Limb (tissue), 2 donors: ENCODE data around the gene UBE4A.
A peak's percentile ranks its signal among the peaks of the same experiment; 100 is the strongest.

Experiments
- DNase-seq, 2 donors: peaks; one replicate each; pipeline ENCODE4 v3.0.0-alpha.2; 2016; ENCODE audit errors: extremely low spot score in 2 of 2

The UBE4A gene, protein sequence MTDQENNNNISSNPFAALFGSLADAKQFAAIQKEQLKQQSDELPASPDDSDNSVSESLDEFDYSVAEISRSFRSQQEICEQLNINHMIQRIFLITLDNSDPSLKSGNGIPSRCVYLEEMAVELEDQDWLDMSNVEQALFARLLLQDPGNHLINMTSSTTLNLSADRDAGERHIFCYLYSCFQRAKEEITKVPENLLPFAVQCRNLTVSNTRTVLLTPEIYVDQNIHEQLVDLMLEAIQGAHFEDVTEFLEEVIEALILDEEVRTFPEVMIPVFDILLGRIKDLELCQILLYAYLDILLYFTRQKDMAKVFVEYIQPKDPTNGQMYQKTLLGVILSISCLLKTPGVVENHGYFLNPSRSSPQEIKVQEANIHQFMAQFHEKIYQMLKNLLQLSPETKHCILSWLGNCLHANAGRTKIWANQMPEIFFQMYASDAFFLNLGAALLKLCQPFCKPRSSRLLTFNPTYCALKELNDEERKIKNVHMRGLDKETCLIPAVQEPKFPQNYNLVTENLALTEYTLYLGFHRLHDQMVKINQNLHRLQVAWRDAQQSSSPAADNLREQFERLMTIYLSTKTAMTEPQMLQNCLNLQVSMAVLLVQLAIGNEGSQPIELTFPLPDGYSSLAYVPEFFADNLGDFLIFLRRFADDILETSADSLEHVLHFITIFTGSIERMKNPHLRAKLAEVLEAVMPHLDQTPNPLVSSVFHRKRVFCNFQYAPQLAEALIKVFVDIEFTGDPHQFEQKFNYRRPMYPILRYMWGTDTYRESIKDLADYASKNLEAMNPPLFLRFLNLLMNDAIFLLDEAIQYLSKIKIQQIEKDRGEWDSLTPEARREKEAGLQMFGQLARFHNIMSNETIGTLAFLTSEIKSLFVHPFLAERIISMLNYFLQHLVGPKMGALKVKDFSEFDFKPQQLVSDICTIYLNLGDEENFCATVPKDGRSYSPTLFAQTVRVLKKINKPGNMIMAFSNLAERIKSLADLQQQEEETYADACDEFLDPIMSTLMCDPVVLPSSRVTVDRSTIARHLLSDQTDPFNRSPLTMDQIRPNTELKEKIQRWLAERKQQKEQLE

DNA sequence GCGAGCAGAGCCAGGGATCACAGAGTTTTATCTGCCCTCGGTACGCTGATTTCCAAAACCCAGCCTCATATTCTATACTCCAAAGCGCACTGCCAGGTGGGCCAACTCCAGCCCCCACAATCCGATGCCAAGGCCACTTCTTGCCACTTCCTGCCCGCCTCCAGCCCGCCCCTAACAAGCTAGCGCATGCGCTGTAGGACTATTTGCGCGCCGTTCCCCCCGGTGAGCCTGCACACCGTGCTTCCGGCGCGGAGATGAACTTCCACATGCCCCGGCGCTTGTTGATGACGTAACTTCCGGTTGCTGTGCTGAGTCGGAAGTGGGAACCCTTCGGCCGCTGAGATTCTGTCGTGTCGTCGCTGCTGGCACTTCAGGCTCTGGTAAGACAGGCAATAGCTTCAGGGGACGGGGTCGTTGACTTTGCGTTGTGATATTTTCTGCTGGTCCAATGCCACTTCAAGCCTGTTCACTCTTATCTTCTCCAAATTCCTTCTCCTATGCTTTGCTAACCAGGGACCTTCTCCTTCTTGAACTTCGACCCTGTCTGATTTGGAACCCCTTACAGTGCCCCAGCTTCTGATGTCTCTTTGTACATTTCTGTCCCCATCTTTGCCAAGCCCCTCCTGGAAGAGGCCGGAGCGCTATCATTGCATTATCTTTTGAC, at the start of gene UBE4A:
TSS of gene UBE4A (plus strand) at position 306 of the 664 bp plus-strand sequence. CDS start 5,481 bp downstream, outside the sequence.
- DNase-seq: peak; percentile 92 to 94

DNA sequence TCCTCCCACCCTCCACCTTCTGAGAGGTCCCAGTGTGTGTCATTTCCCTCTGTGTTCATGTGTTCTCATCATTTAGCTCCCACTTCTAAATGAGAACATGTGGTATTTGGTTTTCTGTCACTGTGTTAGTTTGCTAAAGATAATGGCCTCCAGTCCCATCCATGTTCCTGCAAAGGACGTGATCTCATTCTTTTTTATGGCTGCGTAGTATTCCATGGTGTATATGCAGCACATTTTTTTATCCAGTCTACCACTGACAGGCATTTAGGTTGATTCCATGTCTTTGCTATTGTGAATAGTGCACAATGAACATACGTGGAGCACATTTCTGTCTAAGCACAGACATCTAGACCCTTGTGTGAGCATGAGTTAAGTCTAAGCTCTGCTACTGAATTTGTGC, 49.1 kb upstream of the UBE4A start:
- no peak for DNase-seq

DNA sequence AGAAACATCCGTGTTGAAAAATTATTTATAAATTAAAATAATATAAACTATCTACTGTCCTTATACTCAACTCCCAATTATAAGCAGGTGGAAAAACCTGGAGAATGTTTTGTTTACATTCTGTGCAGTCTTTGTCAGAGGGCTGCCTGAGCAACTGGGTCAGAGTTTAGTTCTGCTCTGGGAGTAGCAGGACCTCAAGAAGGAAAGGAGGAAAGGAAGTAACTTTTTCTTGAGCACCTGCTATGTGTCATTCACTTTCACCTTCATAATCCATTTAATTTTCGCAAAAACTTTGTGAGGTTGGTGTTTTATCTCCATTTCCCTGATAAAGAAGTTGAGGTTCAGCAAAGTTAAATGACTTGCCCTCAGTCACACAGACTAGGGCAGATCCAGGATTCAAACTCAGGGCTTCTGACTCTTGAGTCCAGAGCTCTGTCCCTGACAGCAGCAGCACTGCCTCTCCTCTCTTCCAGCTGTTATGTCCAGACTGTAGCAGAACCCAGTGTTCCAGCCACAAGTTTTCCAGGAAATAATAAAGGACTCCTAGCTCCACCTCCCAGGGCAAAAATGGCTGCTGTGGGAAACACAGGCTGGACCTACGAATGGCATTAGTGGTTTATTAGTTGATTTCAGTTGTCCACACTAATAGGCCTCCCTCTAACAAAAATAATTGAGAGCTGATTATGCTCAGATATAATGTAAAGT, 48.5 kb upstream of the UBE4A start:
- no peak for DNase-seq

DNA sequence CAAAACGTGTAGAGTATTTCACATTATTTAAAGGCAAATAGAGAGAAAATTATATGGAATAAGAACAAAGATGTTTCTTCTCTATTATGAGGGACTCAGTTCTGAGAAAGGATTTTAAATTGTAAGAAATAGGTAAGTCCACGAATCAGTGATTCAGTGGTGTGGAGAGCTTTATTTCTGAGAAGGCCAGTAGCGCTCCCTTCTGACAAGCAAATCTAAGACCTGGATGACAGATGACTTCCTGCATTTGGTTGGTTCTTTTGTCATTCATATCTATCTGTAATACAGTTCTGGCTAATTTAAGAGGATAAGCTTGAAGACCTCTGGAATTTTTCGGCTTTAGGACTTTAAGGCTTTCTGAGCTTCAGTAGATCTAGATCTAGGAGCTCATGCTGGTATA, 47.9 kb upstream of the UBE4A start:
- DNase-seq: no peak

DNA sequence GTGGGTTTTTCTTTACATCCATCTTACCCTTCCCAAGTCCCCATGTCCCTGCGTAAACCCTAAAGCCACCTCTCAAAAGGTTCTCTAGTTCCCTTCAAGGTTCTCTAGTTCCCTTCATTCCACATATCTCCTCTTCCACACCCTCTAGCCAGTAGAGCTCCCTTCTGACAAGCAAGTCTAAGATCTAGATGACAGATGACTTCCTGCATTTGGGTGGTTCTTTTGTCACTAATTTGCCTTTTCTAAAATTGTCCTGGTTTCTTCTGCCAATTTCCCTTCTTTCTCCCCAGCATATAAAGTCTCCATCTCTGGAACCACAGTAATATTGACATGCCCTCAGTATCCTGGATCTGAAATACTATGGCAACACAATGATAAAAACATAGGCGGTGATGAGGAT, 47.1 kb upstream of the UBE4A start:
- no peak for DNase-seq

DNA sequence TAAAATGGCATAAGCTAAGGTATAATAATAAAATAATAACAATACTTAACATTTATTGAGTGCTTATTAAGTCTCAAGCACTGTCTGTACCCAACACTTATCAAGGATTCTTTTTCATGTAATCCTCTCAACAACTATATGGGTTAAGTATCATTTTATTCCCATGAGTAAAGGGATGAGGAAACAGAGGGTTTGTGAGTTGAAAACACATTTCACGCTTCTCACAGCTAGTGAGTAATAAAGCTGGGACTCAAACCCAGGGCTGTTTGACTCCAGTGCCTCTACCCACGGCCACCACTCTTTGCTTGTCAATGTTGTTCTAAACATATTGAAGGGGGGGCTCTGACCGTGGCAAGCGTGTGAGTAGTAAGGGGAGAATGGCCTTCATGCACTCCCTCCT, 46.2 kb upstream of the UBE4A start:
- no peak for DNase-seq

DNA sequence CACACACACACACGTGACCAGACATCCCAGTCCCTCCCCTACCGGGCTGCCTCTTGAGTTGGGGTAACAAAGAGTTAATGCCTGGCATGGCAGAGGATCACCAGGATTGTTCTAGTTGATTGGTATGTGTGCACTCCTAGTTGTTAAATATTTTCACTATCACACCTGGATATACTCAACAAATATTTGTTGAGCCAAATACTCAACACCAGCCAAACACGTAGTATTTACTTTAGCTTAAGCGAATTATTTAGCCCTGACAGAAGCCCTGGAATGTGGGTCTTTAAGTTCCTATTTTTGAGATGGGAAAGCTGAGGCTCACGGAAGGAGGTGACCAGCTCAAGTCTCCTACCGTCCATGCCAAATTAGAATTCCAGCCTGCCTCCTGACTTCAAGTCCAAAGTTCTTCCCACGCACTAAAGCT, 44.4 kb upstream of the UBE4A start:
- DNase-seq: no peak

DNA sequence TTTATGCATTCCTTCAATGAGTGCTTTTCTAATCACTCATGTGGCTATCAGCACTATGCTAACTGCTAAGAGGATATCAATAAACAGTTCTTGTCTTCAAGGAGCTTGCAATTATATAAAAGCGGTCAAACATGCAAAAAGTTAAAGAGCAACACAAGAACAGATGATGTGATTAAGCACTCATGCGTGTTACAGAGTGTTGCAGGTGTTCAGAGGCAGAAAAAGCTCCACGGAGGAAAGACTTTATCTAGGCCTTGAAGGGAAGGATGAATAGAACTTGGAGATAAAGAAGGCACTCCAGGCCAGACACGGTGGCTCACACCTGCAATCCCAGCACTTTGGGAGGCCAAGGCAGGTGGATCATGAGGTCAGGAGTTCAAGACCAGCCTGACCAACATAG, 41.3 kb upstream of the UBE4A start:
- no peak for DNase-seq

DNA sequence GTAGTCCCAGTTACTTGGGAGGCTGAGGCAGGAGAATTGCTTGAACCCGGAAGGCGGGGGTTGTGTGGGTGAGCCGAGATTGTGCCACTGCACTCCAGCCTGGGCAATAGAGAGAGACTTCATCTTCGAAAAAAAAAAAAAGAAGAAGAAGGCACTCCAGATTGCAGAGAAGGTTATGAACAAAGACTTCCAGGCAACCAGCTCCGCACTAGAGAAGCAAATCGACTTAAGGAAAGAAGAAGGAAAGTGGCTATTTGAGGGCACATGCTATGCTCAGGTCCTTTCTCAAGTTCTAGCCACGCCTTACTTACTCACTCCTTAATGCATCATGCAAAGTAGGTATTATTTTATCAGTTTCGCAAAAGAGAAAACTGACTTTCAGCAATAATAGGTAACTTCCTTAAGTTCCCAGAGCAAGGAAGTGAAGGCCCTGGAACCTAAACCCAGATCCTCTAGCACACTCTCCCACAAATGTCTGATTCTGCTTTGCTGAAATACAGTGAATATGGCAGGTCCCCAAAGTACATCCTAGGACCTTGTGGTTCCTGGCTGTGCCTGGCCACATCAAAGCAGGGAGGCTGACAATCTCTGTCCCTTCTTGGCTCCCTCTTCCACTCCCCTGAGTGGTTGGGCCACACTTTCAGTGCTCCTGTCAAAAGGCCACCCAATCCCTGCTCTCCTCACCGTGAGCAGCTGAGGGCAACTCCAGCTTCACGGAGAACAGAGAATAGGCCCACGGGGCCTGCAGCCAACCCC, 40.6 kb upstream of the UBE4A start:
- DNase-seq: no peak

DNA sequence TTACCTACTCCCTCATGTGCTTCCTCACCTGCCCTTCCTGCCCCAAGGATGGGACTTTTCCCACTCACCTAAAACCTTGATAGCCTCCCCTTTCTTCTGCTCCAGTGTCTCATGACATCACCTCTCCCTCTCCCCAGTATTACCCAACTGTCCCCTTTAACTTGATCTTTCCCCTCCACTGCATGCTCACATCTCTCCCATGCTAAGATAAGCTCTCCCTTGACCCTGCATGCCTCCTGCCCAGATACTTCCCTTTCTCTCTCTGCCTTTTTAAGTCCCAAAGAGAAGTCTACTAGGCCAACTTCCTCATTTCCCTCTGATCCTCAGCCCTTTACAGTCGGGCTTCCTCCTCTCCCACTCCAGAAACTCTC, 40.1 kb upstream of the UBE4A start:
- DNase-seq: no peak

DNA sequence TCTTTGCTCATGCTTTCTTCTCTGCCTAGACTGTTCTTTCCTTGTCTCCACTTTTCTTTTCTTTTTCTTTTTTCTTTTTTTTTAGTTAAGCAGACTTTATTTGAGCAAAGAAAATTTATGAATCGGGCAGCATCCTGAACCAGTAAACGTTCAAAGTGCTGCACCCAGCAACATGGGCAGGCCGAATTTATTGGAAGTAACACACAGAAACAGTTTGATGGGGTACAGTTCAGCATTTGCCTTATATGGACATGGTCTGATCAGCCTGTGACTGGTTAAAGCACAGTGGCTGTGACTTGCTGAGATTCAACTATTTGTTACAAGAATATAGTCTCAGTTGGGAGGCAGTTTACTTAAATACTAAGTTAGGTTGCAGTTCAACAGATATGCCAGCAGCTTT, 38.9 kb upstream of the UBE4A start:
- no peak for DNase-seq

DNA sequence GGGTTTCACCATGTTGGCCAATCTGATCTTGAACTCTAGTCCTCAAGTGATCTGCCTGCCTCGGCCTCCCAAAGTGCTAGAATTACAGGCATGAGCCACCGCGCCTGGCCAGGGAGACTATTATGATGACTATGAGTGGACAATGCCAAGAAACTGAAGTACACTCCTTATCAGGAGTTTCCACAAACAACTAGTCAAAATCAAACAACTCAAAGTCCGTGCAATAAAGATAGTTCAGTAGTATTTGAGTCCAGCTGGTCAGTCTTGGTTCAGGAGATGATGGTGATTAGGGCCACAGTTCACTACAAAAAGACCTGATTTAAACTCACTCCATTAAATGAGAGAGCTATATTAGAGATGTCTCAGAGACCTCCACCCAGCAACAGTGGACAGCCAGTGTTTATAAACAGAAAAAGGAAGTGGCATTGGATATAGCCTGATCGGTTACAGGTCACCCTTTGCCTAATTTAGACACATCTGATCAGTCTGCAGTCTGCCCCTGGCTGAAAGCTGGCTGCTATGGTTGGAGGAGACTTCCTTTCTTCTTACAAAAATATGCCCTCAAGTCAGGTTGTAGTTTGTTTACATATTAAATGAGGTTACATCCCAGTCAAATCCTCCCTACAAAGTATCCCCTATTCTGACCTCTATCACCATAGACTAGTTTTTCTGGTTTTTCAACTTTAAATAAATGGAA, 37.9 kb upstream of the UBE4A start:
- no peak for DNase-seq

DNA sequence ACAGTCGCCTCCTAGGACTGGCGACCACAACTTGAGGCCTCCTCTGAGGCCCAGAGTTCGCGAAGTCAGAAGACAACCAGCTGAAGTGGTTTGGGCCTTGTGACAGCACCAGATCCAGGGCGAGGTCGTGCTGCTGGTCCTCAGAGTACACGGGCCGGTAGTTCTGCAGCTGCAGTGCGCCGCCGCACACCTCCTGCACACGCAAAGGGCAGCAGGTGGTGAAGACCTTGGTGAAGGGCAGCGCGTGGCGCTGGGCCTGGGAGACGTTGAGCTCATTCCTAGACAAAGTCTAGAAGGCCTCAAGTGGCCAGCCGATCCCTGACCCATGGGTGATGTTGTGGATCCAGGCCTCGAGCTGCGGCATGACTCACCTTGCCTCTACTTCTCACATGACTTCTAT, 36.7 kb upstream of the UBE4A start:
- no peak for DNase-seq

DNA sequence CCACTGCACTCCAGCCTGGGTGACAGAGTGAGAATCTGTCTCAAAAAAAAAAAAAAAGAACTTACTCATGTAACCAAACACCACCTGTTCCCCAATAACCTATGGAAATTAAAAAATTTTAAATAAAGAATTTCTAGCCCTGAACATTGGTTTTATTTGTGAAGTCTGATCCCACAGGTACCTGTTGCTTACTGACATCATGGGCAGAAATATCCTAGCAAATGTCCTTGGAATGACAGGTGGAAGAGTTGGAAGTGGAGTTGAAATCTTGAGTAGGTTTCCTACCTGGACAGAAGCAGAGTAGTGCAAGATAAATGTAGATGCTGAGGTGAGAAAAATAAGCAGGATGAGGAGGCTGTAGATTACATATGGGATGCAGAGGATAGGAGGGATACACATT, 34.1 kb upstream of the UBE4A start:
- no peak for DNase-seq

DNA sequence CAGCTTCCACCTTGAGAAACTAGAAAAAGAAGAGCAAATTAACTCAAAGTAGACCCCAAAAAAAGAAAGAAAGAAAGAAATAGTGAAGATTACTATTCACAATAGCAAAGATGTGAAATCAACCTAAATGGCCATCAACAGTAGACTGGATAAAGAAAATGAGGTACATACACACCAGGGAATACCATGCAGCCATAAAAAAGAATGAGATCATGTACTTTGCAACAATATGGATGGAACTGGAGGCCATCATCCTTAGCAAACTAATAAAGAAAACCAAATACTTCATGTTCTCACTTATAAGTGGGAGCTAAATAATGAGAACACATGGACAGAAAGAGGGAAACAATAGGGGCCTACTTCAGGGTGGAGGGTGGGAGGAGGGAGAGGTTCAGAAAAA, 30.7 kb upstream of the UBE4A start:
- DNase-seq: no peak

DNA sequence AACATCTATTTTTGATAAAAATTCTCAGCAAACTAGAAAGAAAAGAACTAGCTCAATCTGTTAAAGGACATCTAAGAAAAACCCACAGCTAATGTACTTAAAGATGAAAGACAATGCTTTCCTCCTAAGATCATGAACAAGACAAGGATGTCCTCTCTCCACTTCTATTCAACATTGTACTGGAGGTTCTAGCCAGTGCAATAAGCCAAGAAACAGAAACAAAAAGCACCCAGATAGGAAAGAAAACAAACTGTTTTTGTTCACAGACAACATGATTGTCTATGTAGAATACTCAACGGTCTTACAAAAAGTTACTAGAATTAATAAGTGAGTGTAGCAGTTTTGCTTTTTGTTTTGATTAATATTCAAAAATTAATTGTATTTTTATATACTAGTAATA, 24.7 kb upstream of the UBE4A start:
- no peak for DNase-seq

DNA sequence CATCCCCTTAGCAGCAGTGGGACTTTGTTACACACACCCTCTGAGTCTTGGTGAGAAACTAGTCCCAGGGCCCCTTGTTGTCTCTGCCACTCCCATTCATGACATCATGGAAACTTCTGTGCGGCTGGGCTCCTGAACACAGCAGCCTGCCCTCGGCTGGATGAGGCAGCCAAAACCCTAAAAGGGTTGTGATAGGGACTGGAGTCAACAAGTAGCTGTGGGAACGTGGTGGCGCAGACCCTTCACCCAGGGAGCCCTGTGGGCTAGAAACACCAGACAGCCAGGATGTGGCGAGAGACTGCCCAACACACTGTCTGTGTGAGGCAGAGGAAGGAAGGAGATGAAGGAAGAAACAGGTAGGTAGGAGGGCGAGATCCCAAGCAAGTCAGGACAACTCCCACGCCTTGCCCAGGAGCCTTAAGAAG, 20.8 kb upstream of the UBE4A start:
- DNase-seq: no peak

DNA sequence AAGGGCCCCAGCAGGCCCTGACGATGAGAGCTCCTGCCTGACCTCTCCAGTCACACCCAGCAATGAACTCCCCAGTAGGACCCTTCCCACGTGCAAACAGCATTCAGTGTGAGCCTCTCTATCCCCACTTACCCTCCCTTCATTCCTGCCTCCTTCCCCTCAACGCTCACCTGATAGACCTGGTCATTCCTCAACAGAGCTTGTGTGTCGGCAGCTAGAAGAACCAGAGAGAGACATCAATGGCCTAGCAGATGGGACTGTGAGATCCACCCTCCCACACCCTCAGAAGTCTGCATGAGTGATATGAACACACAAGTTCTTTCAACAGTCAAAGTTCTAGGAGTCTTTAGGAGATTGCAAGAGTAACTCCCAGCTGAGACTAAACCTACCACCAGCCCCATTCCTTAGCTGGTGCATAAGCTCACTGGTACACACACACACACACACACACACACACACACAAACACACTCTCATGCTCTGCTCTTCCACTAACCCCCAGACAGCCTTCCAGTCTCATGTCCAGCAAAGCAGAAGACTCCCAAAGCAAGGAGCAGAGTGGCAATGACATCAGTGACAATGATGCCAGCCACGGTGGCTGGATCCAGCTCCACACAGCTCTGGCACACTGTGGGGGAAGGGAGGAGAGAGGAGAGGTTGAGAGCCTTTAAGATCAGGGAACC, 20.0 kb upstream of the UBE4A start:
- no peak for DNase-seq

DNA sequence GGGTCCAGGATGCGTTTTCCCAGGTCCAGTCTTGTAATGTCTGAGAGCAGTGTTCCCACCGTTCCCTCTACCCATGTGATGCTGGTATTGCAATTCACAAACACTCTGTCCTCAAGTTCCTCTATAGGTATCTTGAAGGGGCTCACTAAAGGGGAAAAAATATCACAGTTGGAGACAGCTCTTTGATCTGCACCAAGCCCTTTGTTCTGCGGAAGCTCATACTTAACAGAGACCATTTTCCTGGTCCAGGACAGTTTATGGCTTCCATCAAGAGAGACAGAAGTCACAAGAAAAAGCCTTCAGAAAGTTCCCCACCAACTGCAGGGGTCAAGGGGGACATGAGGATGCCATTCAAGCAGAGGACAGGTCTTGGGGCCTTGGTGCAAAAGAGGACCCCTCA, 19.0 kb upstream of the UBE4A start:
- DNase-seq: no peak
